ENCODE measurements around the gene CELA2B. TPM values are rescaled to one million over a fixed set of nuclear protein-coding genes. Genes with fewer than 3 reads are reported as not detected.
"Not testable (repeated sequence)": the region's sequence is repeated elsewhere in the genome, so short reads cannot be mapped to it uniquely, and the experiment has no call there.

CELA2B gene
- total and polyA plus RNA-seq, 3 experiments from 2014 or later: not detected

GRCh38 chr1:15456313-15456954 lies 19.5 kb upstream of the CELA2B start, which contains the start of gene CELA2A:
Gene CELA2A (plus strand): TSS chr1:15456732. CDS start chr1:15456754, 22 bp downstream.
- Histone ChIP-seq H3K4me1 (ENCODE audit: insufficient read depth, low read length) (no peaks in the 10 kb centered on the region), H3K9me3 (ENCODE audit: low read length) (no peaks in the 10 kb centered on the region), H3K27me3 (ENCODE audit: insufficient read depth, low read length, poor library complexity, severe bottlenecking) (no peaks in the 10 kb centered on the region), H3K27ac (ENCODE audit: low read depth, low read length) (no peak within 1 kb of the TSS), H3K4me3 (ENCODE audit: low read length) (no peak within 1 kb of the TSS), H3K36me3 (ENCODE audit: insufficient read depth, low read length) (no peaks in the 10 kb centered on the region)
- H3K9me3 Mint-ChIP-seq: no peaks in the 10 kb centered on the region
- no peak within 1 kb of the TSS for H3K27ac Mint-ChIP-seq
- no peaks in the 10 kb centered on the region for H3K4me1 Mint-ChIP-seq
- peaks cover 7 to 8% of the 10 kb centered on the region in 2 donors for H3K27me3 Mint-ChIP-seq
- ChIA-PET POLR2A (no interaction called here), CTCF (no interaction called here)
- H3K36me3 Mint-ChIP-seq: no peaks in the 10 kb centered on the region
- no peak within 1 kb of the TSS for H3K4me3 Mint-ChIP-seq
- DNase-seq: no peak

- Histone ChIP-seq H3K4me1 (ENCODE audit: insufficient read depth, low read length) (no peaks in the 10 kb centered on the region), H3K27me3 (ENCODE audit: insufficient read depth, low read length, poor library complexity, severe bottlenecking) (no peaks in the 10 kb centered on the region), H3K36me3 (ENCODE audit: insufficient read depth, low read length) (no peaks in the 10 kb centered on the region), H3K27ac (ENCODE audit: low read depth, low read length) (no peak overlapping the region), H3K4me3 (ENCODE audit: low read length) (no peak overlapping the region), H3K9me3 (ENCODE audit: low read length) (no peaks in the 10 kb centered on the region)
- DNase-seq: no peak
- H3K4me3 Mint-ChIP-seq: no peak overlapping the region
- H3K4me1 Mint-ChIP-seq: no peaks in the 10 kb centered on the region
- ChIA-PET CTCF (no interaction called here), POLR2A (no interaction called here)
- H3K36me3 Mint-ChIP-seq: no peaks in the 10 kb centered on the region
- no peaks in the 10 kb centered on the region for H3K9me3 Mint-ChIP-seq
- peaks cover 7 to 8% of the 10 kb centered on the region in 2 donors for H3K27me3 Mint-ChIP-seq
- H3K27ac Mint-ChIP-seq: no peak overlapping the region
Observed at GRCh38 chr1:15457585-15457984, 18.3 kb upstream of the CELA2B start.

GRCh38 chr1:15458388-15458787 lies 17.5 kb upstream of the CELA2B start:
- DNase-seq; H3K27ac ChIP-seq (ENCODE audit: low read depth, low read length); H3K27ac Mint-ChIP-seq; H3K4me1 ChIP-seq (ENCODE audit: insufficient read depth, low read length); H3K9me3 ChIP-seq (ENCODE audit: low read length); H3K9me3 Mint-ChIP-seq; H3K27me3 ChIP-seq (ENCODE audit: insufficient read depth, low read length, poor library complexity, severe bottlenecking); H3K27me3 Mint-ChIP-seq; H3K4me3 ChIP-seq (ENCODE audit: low read length); H3K4me3 Mint-ChIP-seq; H3K36me3 ChIP-seq (ENCODE audit: insufficient read depth, low read length); CTCF ChIA-PET; H3K4me1 Mint-ChIP-seq; H3K36me3 Mint-ChIP-seq: not testable (repeated sequence)
- POLR2A ChIA-PET: interaction anchor here (0.7 kb wide), 1 partner anchor 440 kb away, joined by 5 read pairs; no protein-coding TSS in a partner anchor

- peaks cover 11 to 12% of the 10 kb centered on the region in 2 donors for H3K27me3 Mint-ChIP-seq
- DNase-seq: no peak
- H3K27ac Mint-ChIP-seq: no peak overlapping the region
- H3K9me3 Mint-ChIP-seq: no peaks in the 10 kb centered on the region
- no peaks in the 10 kb centered on the region for H3K9me3 ChIP-seq (ENCODE audit: low read length)
- no peaks in the 10 kb centered on the region for H3K4me1 Mint-ChIP-seq
- POLR2A ChIA-PET: no interaction called here
- H3K4me1 ChIP-seq (ENCODE audit: insufficient read depth, low read length): no peaks in the 10 kb centered on the region
- no peaks in the 10 kb centered on the region for H3K36me3 ChIP-seq (ENCODE audit: insufficient read depth, low read length)
- H3K27me3 ChIP-seq (ENCODE audit: insufficient read depth, low read length, poor library complexity, severe bottlenecking): no peaks in the 10 kb centered on the region
- no peak overlapping the region for H3K4me3 ChIP-seq (ENCODE audit: low read length)
- CTCF ChIA-PET: no interaction called here
- H3K36me3 Mint-ChIP-seq: no peaks in the 10 kb centered on the region
- H3K4me3 Mint-ChIP-seq: no peak overlapping the region
- no peak overlapping the region for H3K27ac ChIP-seq (ENCODE audit: low read depth, low read length)
Observed at GRCh38 chr1:15459771-15460707, 15.9 kb upstream of the CELA2B start.

GRCh38 chr1:15460708-15461095 lies 15.2 kb upstream of the CELA2B start:
- no peak overlapping the region for H3K4me3 ChIP-seq (ENCODE audit: low read length)
- DNase-seq: no peak
- no peaks in the 10 kb centered on the region for H3K9me3 ChIP-seq (ENCODE audit: low read length)
- no peak overlapping the region for H3K27ac ChIP-seq (ENCODE audit: low read depth, low read length)
- H3K27me3 ChIP-seq (ENCODE audit: insufficient read depth, low read length, poor library complexity, severe bottlenecking): no peaks in the 10 kb centered on the region
- Mint-ChIP-seq H3K4me3 (no peak overlapping the region), H3K4me1 (no peaks in the 10 kb centered on the region), H3K9me3 (no peaks in the 10 kb centered on the region), H3K27me3 (peaks cover 11 to 15% of the 10 kb centered on the region in 2 donors), H3K36me3 (no peaks in the 10 kb centered on the region), H3K27ac (no peak overlapping the region)
- CTCF ChIA-PET: interaction anchor here (1.4 kb wide), 1 partner anchor 10 kb away, joined by 4 read pairs; no protein-coding TSS in a partner anchor
- POLR2A ChIA-PET: no interaction called here
- H3K36me3 ChIP-seq (ENCODE audit: insufficient read depth, low read length): no peaks in the 10 kb centered on the region
- H3K4me1 ChIP-seq (ENCODE audit: insufficient read depth, low read length): no peaks in the 10 kb centered on the region

- H3K4me1 Mint-ChIP-seq; H3K36me3 Mint-ChIP-seq; H3K4me3 Mint-ChIP-seq; H3K4me1 ChIP-seq (ENCODE audit: insufficient read depth, low read length); H3K9me3 Mint-ChIP-seq; H3K36me3 ChIP-seq (ENCODE audit: insufficient read depth, low read length); CTCF ChIA-PET; H3K9me3 ChIP-seq (ENCODE audit: low read length); H3K4me3 ChIP-seq (ENCODE audit: low read length); H3K27ac ChIP-seq (ENCODE audit: low read depth, low read length); POLR2A ChIA-PET; H3K27me3 ChIP-seq (ENCODE audit: insufficient read depth, low read length, poor library complexity, severe bottlenecking); DNase-seq: not testable (repeated sequence)
- peaks cover 10 to 15% of the 10 kb centered on the region in 2 donors for H3K27me3 Mint-ChIP-seq
- peak overlapping the region in 1 of 8 donors; percentile 57 for H3K27ac Mint-ChIP-seq
Observed at GRCh38 chr1:15463064-15463800, 12.7 kb upstream of the CELA2B start.

- H3K27ac Mint-ChIP-seq; DNase-seq; CTCF ChIA-PET; H3K9me3 ChIP-seq (ENCODE audit: low read length); H3K4me1 Mint-ChIP-seq; H3K36me3 Mint-ChIP-seq; H3K36me3 ChIP-seq (ENCODE audit: insufficient read depth, low read length); H3K4me3 Mint-ChIP-seq; POLR2A ChIA-PET; H3K27me3 ChIP-seq (ENCODE audit: insufficient read depth, low read length, poor library complexity, severe bottlenecking); H3K27ac ChIP-seq (ENCODE audit: low read depth, low read length); H3K9me3 Mint-ChIP-seq; H3K4me1 ChIP-seq (ENCODE audit: insufficient read depth, low read length); H3K4me3 ChIP-seq (ENCODE audit: low read length): not testable (repeated sequence)
- H3K27me3 Mint-ChIP-seq: peaks cover 13 to 15% of the 10 kb centered on the region in 2 donors
Observed at GRCh38 chr1:15463926-15464322, 12.0 kb upstream of the CELA2B start.

- H3K4me1 ChIP-seq (ENCODE audit: insufficient read depth, low read length): no peaks in the 10 kb centered on the region
- H3K27ac ChIP-seq (ENCODE audit: low read depth, low read length): no peak overlapping the region
- Mint-ChIP-seq H3K27me3 (peaks cover 10% of the 10 kb centered on the region in 2 donors), H3K9me3 (no peaks in the 10 kb centered on the region), H3K4me3 (no peak overlapping the region), H3K36me3 (no peaks in the 10 kb centered on the region), H3K4me1 (no peaks in the 10 kb centered on the region), H3K27ac (no peak overlapping the region)
- ChIA-PET CTCF (no interaction called here), POLR2A (no interaction called here)
- no peak for DNase-seq
- H3K27me3 ChIP-seq (ENCODE audit: insufficient read depth, low read length, poor library complexity, severe bottlenecking): no peaks in the 10 kb centered on the region
- H3K9me3 ChIP-seq (ENCODE audit: low read length): no peaks in the 10 kb centered on the region
- no peak overlapping the region for H3K4me3 ChIP-seq (ENCODE audit: low read length)
- H3K36me3 ChIP-seq (ENCODE audit: insufficient read depth, low read length): no peaks in the 10 kb centered on the region
Observed at GRCh38 chr1:15465674-15466073, 10.2 kb upstream of the CELA2B start.
